Neural cell (in vitro differentiated cells): Measurements from ENCODE around the gene NCOA7.

Experiments
- CTCF ChIP-seq: fragments of 450-650 bp; IDR thresholded peaks from 2 replicates; pipeline ENCODE4 v1.5.1; 2014; ENCODE audit warnings: antibody characterized with exemption, mild to moderate bottlenecking, moderate library complexity; ENCODE audit not compliant: poor library complexity, severe bottlenecking
- EP300 ChIP-seq: fragments of 450-650 bp; conservative IDR thresholded peaks from 2 replicates; pipeline ENCODE4 v1.6.1; 2014; ENCODE audit warnings: antibody characterized with exemption, mild to moderate bottlenecking, moderate library complexity; ENCODE audit not compliant: poor library complexity, severe bottlenecking
- EZH2 ChIP-seq: fragments of 200-600, 300-800 bp; shearing (Covaris generic), sonication (generic); IDR thresholded peaks from 2 replicates; pipeline ENCODE4 v1.6.1; 2014; ENCODE audit warnings: antibody characterized with exemption, low read length, borderline replicate concordance, mild to moderate bottlenecking; ENCODE audit not compliant: insufficient read depth, poor library complexity, severe bottlenecking
- TAF1 ChIP-seq: IDR thresholded peaks from 2 replicates; pipeline ENCODE4 v1.6.1; 2012; ENCODE audit warnings: low read depth

GRCh38 chr6:125950293-125950692 is 159.5 kb downstream of the NCOA7 start:
- TF ChIP-seq EZH2 (no peak), CTCF (no peak), TAF1 (no peak), EP300 (no peak)
